Muscle layer of duodenum (tissue), 2 donors: ENCODE results near the gene ANO10.
A peak's percentile ranks its signal among the peaks of the same experiment; 100 is the strongest.
"Not testable (repeated sequence)": the region's sequence is repeated elsewhere in the genome, so short reads cannot be mapped to it uniquely, and the experiment has no call there.

Experiments
- H3K27ac ChIP-seq: one replicate; pipeline ENCODE4 v1.7.0; 2013; ENCODE audit warnings: mild to moderate bottlenecking, low read length
- H3K27me3 ChIP-seq: one replicate; pipeline ENCODE4 v1.7.0; 2013; ENCODE audit warnings: low read depth, mild to moderate bottlenecking, control low read depth, low read length
- H3K36me3 ChIP-seq, 2 donors: one replicate each; pipeline ENCODE4 v1.7.0; 2013; ENCODE audit warnings: low read length in 2 of 2, control low read depth in 1 of 2, mild to moderate bottlenecking in 1 of 2; ENCODE audit not compliant: insufficient read depth in 2 of 2, control insufficient read depth in 1 of 2
- H3K4me1 ChIP-seq, 2 donors: one replicate each; pipeline ENCODE4 v1.7.0; 2013; ENCODE audit warnings: low read length in 2 of 2, mild to moderate bottlenecking in 2 of 2, control low read depth in 1 of 2, moderate library complexity in 1 of 2; ENCODE audit not compliant: insufficient read depth in 2 of 2, control insufficient read depth in 1 of 2
- H3K4me3 ChIP-seq, 2 donors: one replicate each; pipeline ENCODE4 v1.7.0; 2013; ENCODE audit warnings: low read length in 2 of 2, low read depth in 1 of 2, mild to moderate bottlenecking in 1 of 2
- H3K9me3 ChIP-seq, 2 donors: one replicate each; pipeline ENCODE4 v1.7.0; 2013; ENCODE audit warnings: low read length in 2 of 2, control low read depth in 1 of 2, mild to moderate bottlenecking in 1 of 2; ENCODE audit not compliant: control insufficient read depth in 1 of 2
- donor health status: healthy.

ANO10 gene

GRCh38 chr3:43366885-43367284 lies 254.9 kb downstream of the ANO10 start:
- no peak overlapping the region for H3K27ac ChIP-seq

GRCh38 chr3:43366481-43366880 lies 255.3 kb downstream of the ANO10 start:
- Histone ChIP-seq H3K4me3 (no peak overlapping the region), H3K27ac (no peak overlapping the region), H3K9me3 (no peaks in the 10 kb centered on the region), H3K4me1 (no peaks in the 10 kb centered on the region), H3K36me3 (no peaks in the 10 kb centered on the region), H3K27me3 (no peaks in the 10 kb centered on the region)

More at GRCh38 chr3:43366885-43367284, 254.9 kb downstream of the ANO10 start:
- H3K36me3 ChIP-seq = no peaks in the 10 kb centered on the region
- H3K27me3 ChIP-seq = no peaks in the 10 kb centered on the region
- H3K4me1 ChIP-seq = no peaks in the 10 kb centered on the region
- H3K9me3 ChIP-seq = no peaks in the 10 kb centered on the region
- no peak overlapping the region for H3K4me3 ChIP-seq

- H3K27ac ChIP-seq = no peak overlapping the region
- H3K4me3 ChIP-seq = no peak overlapping the region
Observed at GRCh38 chr3:43365601-43366305, 256.1 kb downstream of the ANO10 start.

GRCh38 chr3:43364926-43365325 lies 256.9 kb downstream of the ANO10 start:
- H3K27ac ChIP-seq = no peak overlapping the region
- H3K4me3 ChIP-seq = no peak overlapping the region
- peaks cover 0 to 3% of the 10 kb centered on the region in 2 donors for H3K4me1 ChIP-seq
- no peaks in the 10 kb centered on the region for H3K27me3 ChIP-seq
- no peaks in the 10 kb centered on the region for H3K36me3 ChIP-seq
- H3K9me3 ChIP-seq = no peaks in the 10 kb centered on the region

More at GRCh38 chr3:43365601-43366305, 256.1 kb downstream of the ANO10 start:
- H3K9me3 ChIP-seq = no peaks in the 10 kb centered on the region
- peaks cover 0 to 1% of the 10 kb centered on the region in 2 donors for H3K4me1 ChIP-seq
- no peaks in the 10 kb centered on the region for H3K36me3 ChIP-seq
- H3K27me3 ChIP-seq = no peaks in the 10 kb centered on the region

GRCh38 chr3:43364494-43364893 lies 257.3 kb downstream of the ANO10 start:
- Histone ChIP-seq H3K27ac (no peak overlapping the region), H3K4me1 (peaks cover 0 to 3% of the 10 kb centered on the region in 2 donors)

GRCh38 chr3:43363621-43364266 lies 258.1 kb downstream of the ANO10 start:
- Histone ChIP-seq H3K27ac (no peak overlapping the region), H3K27me3 (no peaks in the 10 kb centered on the region), H3K4me3 (no peak overlapping the region), H3K9me3 (no peaks in the 10 kb centered on the region), H3K4me1 (peaks cover 0 to 3% of the 10 kb centered on the region in 2 donors), H3K36me3 (no peaks in the 10 kb centered on the region)

More at GRCh38 chr3:43364494-43364893, 257.3 kb downstream of the ANO10 start:
- Histone ChIP-seq H3K27me3 (no peaks in the 10 kb centered on the region), H3K4me3 (no peak overlapping the region), H3K36me3 (no peaks in the 10 kb centered on the region), H3K9me3 (no peaks in the 10 kb centered on the region)

- Histone ChIP-seq H3K27me3 (no peaks in the 10 kb centered on the region), H3K4me3 (no peak overlapping the region), H3K9me3 (no peaks in the 10 kb centered on the region), H3K36me3 (no peaks in the 10 kb centered on the region), H3K27ac (no peak overlapping the region), H3K4me1 (peaks cover 0 to 3% of the 10 kb centered on the region in 2 donors)
Observed at GRCh38 chr3:43362961-43363360, 258.9 kb downstream of the ANO10 start.

GRCh38 chr3:43362183-43362582 lies 259.6 kb downstream of the ANO10 start:
- Histone ChIP-seq H3K4me1 (peaks cover 0 to 3% of the 10 kb centered on the region in 2 donors), H3K27ac (no peak overlapping the region), H3K36me3 (no peaks in the 10 kb centered on the region), H3K9me3 (no peaks in the 10 kb centered on the region), H3K4me3 (no peak overlapping the region), H3K27me3 (no peaks in the 10 kb centered on the region)

- no peaks in the 10 kb centered on the region for H3K27me3 ChIP-seq
- no peak overlapping the region for H3K4me3 ChIP-seq
- H3K9me3 ChIP-seq = peaks cover 0 to 3% of the 10 kb centered on the region in 2 donors
- peaks cover 0 to 3% of the 10 kb centered on the region in 2 donors for H3K4me1 ChIP-seq
- no peak overlapping the region for H3K27ac ChIP-seq
- no peaks in the 10 kb centered on the region for H3K36me3 ChIP-seq
Observed at GRCh38 chr3:43361077-43361476, 260.7 kb downstream of the ANO10 start.

- not testable (repeated sequence) for H3K27ac ChIP-seq, H3K36me3 ChIP-seq, H3K4me3 ChIP-seq, H3K27me3 ChIP-seq, H3K4me1 ChIP-seq
- peaks cover 9 to 40% of the 10 kb centered on the region in 2 donors for H3K9me3 ChIP-seq
Observed at GRCh38 chr3:43356033-43356432, 265.8 kb downstream of the ANO10 start.

GRCh38 chr3:43353923-43354670 lies 267.7 kb downstream of the ANO10 start:
- Histone ChIP-seq H3K27ac (no peak overlapping the region), H3K9me3 (peaks cover 9 to 40% of the 10 kb centered on the region in 2 donors), H3K4me1 (no peaks in the 10 kb centered on the region)

More at GRCh38 chr3:43353923-43354670, 267.7 kb downstream of the ANO10 start:
- Histone ChIP-seq H3K36me3 (peaks cover 14 to 23% of the 10 kb centered on the region in 2 donors), H3K27me3 (no peaks in the 10 kb centered on the region), H3K4me3 (peak overlapping the region in 1 of 2 donors; percentile 22)
